WTC11 (cell line): Measurements from ENCODE around the gene GNL2. TPM values are rescaled to one million over a fixed set of nuclear protein-coding genes. Genes with fewer than 3 reads are reported as not detected.
"Not testable (repeated sequence)": the region's sequence is repeated elsewhere in the genome, so short reads cannot be mapped to it uniquely, and the experiment has no call there.

Source experiments
- ATAC-seq: fragments of 200-7000 bp; cut with Tn5 transposase; 2 replicates; pipeline ENCODE4 v1.10.0; 2021; ENCODE audit warnings: mild to moderate bottlenecking, moderate library complexity
- CTCF ChIA-PET: fragments of 300-600 bp; sonication (Branson Sonifier 250); formaldehyde crosslinking; loops from one replicate; lab custom pipeline; 2021; ENCODE audit warnings: antibody characterized with exemption; lab: Charles Lee
- POLR2A ChIA-PET: fragments of 350-600 bp; sonication (Branson Sonifier 250); formaldehyde crosslinking; loops from one replicate; lab custom pipeline; 2021; ENCODE audit warnings: antibody characterized with exemption; lab: Charles Lee
- DNase-seq: peaks from one replicate; pipeline ENCODE4 v3.0.0; 2021; ENCODE audit warnings: low spot score
- H3K27ac Mint-ChIP-seq: 2 replicates; pipeline ENCODE4 v1.8.0; 2021; ENCODE audit warnings: mixed read lengths
- H3K27me3 Mint-ChIP-seq: 2 replicates; pipeline ENCODE4 v1.8.0; 2021; ENCODE audit warnings: low read depth, mild to moderate bottlenecking, moderate library complexity, mixed read lengths
- H3K36me3 Mint-ChIP-seq: 2 replicates; pipeline ENCODE4 v1.8.0; 2021; ENCODE audit warnings: mixed read lengths
- H3K4me1 Mint-ChIP-seq: 2 replicates; pipeline ENCODE4 v1.8.0; 2022; ENCODE audit warnings: mixed read lengths
- H3K4me3 Mint-ChIP-seq: 2 replicates; pipeline ENCODE4 v1.8.0; 2021; ENCODE audit warnings: mild to moderate bottlenecking, moderate library complexity, mixed read lengths
- H3K9me3 Mint-ChIP-seq: 2 replicates; pipeline ENCODE4 v1.8.0; 2021; ENCODE audit warnings: mixed read lengths
- EMX1 ChIP-seq: fragments of 250-450 bp; sonication (Bioruptor Pico); IDR thresholded peaks from 2 replicates; pipeline ENCODE4 v1.8.0; 2021; ENCODE audit warnings: mild to moderate bottlenecking
- JAZF1 ChIP-seq: fragments of 250-450 bp; sonication (Bioruptor Pico); IDR thresholded peaks from 2 replicates; pipeline ENCODE4 v1.9.0; 2021; ENCODE audit warnings: moderate library complexity, mild to moderate bottlenecking, inconsistent platforms
- NFYB ChIP-seq: sonication (generic); formaldehyde crosslinking; conservative IDR thresholded peaks from 2 replicates; pipeline ENCODE4 v1.8.0; 2022; ENCODE audit warnings: low read depth, missing genetic modification reagents
- NR2C2 ChIP-seq: sonication (generic); formaldehyde crosslinking; IDR thresholded peaks from 2 replicates; pipeline ENCODE4 v1.8.0; 2022; ENCODE audit warnings: mild to moderate bottlenecking, missing genetic modification reagents
- SP1 ChIP-seq: sonication (generic); formaldehyde crosslinking; conservative IDR thresholded peaks from 2 replicates; pipeline ENCODE4 v1.8.1; 2022; ENCODE audit warnings: missing genetic modification reagents
- TEAD1 ChIP-seq: sonication (generic); formaldehyde crosslinking; IDR thresholded peaks from 2 replicates; pipeline ENCODE4 v1.8.0; 2022; ENCODE audit warnings: mild to moderate bottlenecking, missing genetic modification reagents
- ZNF121 ChIP-seq: sonication (generic); formaldehyde crosslinking; IDR thresholded peaks from 2 replicates; pipeline ENCODE4 v1.8.0; 2023; ENCODE audit warnings: missing genetic modification reagents
- total RNA-seq: library from RNA; stranded (reverse); gene quantifications from 3 replicates; pipeline ENCODE4 v1.2.3, GENCODE V29; 2021
- TF ChIP-seq, protein P1 (sequence below): sonication (generic); formaldehyde crosslinking; IDR thresholded peaks from 2 replicates; pipeline ENCODE4 v1.8.1; 2023; ENCODE audit warnings: mild to moderate bottlenecking, missing genetic modification reagents, borderline replicate concordance
- TF ChIP-seq, protein P2 (sequence below): sonication (generic); formaldehyde crosslinking; IDR thresholded peaks from 2 replicates; pipeline ENCODE4 v1.8.0; 2022; ENCODE audit warnings: mild to moderate bottlenecking, missing genetic modification reagents
- TF ChIP-seq, protein P3 (sequence below): sonication (generic); formaldehyde crosslinking; IDR thresholded peaks from 2 replicates; pipeline ENCODE4 v1.8.1; 2023; ENCODE audit warnings: mild to moderate bottlenecking, moderate library complexity, missing genetic modification reagents
- TF ChIP-seq, protein P4 (sequence below): sonication (generic); formaldehyde crosslinking; IDR thresholded peaks from 2 replicates; pipeline ENCODE4 v1.8.1; 2022; ENCODE audit warnings: low read depth, missing genetic modification reagents, borderline replicate concordance
- TF ChIP-seq, protein P5 (sequence below): sonication (generic); formaldehyde crosslinking; IDR thresholded peaks from 2 replicates; pipeline ENCODE4 v1.8.1; 2022; ENCODE audit warnings: low read depth, mild to moderate bottlenecking, moderate library complexity, missing genetic modification reagents, borderline replicate concordance

Gene GNL2
- total RNA-seq, 1 experiment from 2014 or later: 92.8 TPM

DNA sequence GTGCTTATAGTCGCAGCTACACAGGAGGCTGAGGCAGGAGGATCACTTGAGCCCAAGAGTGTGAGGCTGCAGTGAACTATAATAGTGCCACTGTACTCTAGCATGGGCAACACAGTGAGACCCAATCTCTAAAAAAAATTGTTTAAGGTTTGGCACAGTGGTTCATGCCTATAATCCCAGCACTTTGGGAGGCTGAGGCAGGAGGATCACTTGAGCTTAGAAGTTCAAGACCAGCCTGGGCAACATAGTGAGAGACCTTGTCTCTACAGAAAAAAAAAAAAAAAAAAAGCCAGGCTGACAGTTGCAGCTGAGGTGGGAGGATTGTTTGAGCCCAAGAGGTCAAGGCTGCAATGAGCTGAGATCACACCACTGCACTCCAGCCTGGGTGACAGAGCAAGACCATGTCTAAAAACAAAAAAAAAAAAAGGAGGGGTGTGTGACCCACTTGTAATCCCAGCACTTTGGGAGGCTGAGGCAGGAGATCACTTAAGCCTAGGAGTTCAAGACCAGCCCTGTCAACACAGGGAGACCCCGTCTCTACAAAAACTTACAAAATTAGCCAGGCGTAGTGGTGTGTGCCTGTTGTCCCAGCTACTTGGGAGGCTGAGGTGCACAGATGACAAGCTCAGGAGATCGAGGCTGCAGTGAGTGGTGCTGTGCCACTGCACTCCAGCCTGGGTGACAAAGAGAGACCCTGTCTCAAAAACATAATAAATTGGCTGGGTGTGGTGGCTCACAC lies 63.1 kb downstream of the GNL2 start:
- peaks cover 25% of the 10 kb centered on the region for H3K36me3 Mint-ChIP-seq
- H3K4me1 Mint-ChIP-seq, H3K9me3 Mint-ChIP-seq, POLR2A ChIA-PET, H3K27me3 Mint-ChIP-seq, ATAC-seq, H3K4me3 Mint-ChIP-seq, H3K27ac Mint-ChIP-seq, DNase-seq: not testable (repeated sequence)
- TF ChIP-seq ZNF121 (CRISPR knock-in tag): 0 out of 2 replicates have a peak, but pooled peaks have one; percentile 4
- CTCF ChIA-PET: interaction anchor here (0.7 kb wide), 1 partner anchor 46 kb away, joined by 3 read pairs; no protein-coding TSS in a partner anchor

DNA sequence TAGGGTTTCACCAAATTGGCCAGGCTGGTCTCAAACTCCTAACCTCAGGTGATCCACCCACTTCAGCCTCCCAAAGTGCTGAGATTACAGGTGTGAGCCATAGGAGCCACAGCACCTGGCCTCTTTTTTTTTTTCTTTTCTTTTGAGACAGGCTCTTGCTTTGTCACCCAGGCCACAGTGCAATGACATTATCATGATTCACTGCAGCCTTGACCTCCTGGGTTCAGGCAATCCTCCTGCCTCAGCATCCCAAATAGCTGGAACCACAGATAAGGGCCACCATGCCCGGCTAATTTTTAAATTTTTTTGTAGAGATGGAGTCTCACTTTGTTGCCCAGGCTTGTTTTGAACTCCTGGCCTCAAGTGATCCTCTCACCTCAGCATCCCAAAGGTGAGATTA lies 65.8 kb downstream of the GNL2 start:
- H3K27me3 Mint-ChIP-seq, H3K9me3 Mint-ChIP-seq, CTCF ChIA-PET, ATAC-seq, DNase-seq, H3K4me1 Mint-ChIP-seq, H3K4me3 Mint-ChIP-seq, POLR2A ChIA-PET, H3K36me3 Mint-ChIP-seq, H3K27ac Mint-ChIP-seq: not testable (repeated sequence)

DNA sequence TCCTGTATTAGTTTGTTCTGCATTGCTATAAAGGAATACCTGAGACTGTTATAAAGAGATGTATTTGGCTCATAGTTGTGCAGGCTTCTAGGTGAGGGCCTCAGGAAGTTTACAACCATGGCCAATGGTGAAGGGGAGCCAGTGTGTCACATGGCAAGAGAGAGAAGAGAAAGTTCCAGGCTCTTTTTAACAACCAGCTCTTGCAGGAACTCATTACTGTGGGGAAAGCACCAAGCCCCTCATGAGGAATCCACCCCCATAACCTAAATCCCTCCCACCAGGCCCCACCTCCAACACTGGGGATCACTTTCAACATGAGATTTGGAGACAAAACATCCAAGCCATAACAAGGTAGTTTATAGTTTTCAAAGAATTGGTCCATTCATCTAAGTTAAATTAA lies 76.1 kb downstream of the GNL2 start:
- H3K27me3 Mint-ChIP-seq: 0 out of 2 replicates have a peak, but pooled peaks cover 6% of the 10 kb centered on the region
- peaks cover 22% of the 10 kb centered on the region for H3K4me1 Mint-ChIP-seq
- H3K9me3 Mint-ChIP-seq: peaks cover 15% of the 10 kb centered on the region
- ChIA-PET POLR2A (no interaction called here), CTCF (no interaction called here)
- H3K4me3 Mint-ChIP-seq: no peak overlapping the region
- no peak for DNase-seq
- no peak for TF ChIP-seq TEAD1 (CRISPR knock-in tag)
- TF ChIP-seq, protein P1, sequence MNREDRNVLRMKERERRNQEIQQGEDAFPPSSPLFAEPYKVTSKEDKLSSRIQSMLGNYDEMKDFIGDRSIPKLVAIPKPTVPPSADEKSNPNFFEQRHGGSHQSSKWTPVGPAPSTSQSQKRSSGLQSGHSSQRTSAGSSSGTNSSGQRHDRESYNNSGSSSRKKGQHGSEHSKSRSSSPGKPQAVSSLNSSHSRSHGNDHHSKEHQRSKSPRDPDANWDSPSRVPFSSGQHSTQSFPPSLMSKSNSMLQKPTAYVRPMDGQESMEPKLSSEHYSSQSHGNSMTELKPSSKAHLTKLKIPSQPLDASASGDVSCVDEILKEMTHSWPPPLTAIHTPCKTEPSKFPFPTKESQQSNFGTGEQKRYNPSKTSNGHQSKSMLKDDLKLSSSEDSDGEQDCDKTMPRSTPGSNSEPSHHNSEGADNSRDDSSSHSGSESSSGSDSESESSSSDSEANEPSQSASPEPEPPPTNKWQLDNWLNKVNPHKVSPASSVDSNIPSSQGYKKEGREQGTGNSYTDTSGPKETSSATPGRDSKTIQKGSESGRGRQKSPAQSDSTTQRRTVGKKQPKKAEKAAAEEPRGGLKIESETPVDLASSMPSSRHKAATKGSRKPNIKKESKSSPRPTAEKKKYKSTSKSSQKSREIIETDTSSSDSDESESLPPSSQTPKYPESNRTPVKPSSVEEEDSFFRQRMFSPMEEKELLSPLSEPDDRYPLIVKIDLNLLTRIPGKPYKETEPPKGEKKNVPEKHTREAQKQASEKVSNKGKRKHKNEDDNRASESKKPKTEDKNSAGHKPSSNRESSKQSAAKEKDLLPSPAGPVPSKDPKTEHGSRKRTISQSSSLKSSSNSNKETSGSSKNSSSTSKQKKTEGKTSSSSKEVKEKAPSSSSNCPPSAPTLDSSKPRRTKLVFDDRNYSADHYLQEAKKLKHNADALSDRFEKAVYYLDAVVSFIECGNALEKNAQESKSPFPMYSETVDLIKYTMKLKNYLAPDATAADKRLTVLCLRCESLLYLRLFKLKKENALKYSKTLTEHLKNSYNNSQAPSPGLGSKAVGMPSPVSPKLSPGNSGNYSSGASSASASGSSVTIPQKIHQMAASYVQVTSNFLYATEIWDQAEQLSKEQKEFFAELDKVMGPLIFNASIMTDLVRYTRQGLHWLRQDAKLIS (CRISPR knock-in tag): no peak
- no peak for TF ChIP-seq JAZF1 (CRISPR knock-in tag)
- no peak for TF ChIP-seq ZNF121 (CRISPR knock-in tag)
- no peak for TF ChIP-seq EMX1 (CRISPR knock-in tag)
- TF ChIP-seq, protein P2, sequence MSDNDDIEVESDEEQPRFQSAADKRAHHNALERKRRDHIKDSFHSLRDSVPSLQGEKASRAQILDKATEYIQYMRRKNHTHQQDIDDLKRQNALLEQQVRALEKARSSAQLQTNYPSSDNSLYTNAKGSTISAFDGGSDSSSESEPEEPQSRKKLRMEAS: no peak
- ATAC-seq: no peak
- H3K36me3 Mint-ChIP-seq: peaks cover 3% of the 10 kb centered on the region; the same call in 1 of the 2 replicates
- no peak overlapping the region for H3K27ac Mint-ChIP-seq

DNA sequence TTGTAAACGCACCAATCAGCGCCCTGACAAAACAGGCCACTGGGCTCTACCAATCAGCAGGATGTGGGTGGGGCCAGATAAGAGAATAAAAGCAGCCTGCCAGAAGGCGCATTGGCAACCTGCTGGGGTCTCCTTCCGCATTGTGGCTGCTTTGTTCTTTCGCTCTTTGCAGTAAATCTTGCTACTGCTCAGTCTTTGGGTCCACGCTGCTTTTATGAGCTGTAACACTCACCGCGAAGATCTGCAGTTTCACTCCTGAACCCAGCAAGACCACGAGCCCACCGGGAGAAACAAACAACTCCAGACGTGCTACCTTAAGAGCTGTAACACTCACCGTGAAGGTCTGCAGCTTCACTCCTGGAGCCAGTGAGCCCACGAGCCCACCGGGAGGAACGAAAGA lies 76.8 kb downstream of the GNL2 start:
- peaks cover 22% of the 10 kb centered on the region for H3K4me1 Mint-ChIP-seq
- H3K27me3 Mint-ChIP-seq, DNase-seq, H3K4me3 Mint-ChIP-seq, CTCF ChIA-PET: not testable (repeated sequence)
- TF ChIP-seq NFYB (CRISPR knock-in tag): peak; percentile 57
- TF ChIP-seq, all 79 proteins: peak for 1; not testable (repeated sequence) for 78
- peaks cover 15% of the 10 kb centered on the region for H3K9me3 Mint-ChIP-seq
- H3K36me3 Mint-ChIP-seq, H3K27ac Mint-ChIP-seq, POLR2A ChIA-PET, ATAC-seq: not testable (repeated sequence)

DNA sequence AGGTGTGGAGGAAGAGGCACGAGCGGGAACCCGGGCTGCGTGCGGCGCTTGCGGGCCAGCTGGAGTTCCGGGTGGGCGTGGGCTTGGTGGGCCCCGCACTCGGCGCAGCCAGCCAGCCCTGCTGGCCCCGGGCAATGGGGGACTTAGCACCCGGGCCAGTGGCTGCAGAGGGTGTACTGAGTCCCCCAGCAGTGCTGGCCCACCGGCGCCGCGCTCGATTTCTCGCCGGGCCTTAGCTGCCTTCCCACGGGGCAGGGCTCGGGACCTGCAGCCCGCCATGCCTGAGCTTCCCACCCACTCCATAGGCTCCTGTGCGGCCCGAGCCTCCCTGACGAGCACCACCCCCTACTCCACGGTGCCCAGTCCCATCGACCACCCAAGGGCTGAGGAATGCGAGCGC lies 77.5 kb downstream of the GNL2 start:
- H3K4me3 Mint-ChIP-seq, DNase-seq, ATAC-seq, H3K27me3 Mint-ChIP-seq, CTCF ChIA-PET, H3K36me3 Mint-ChIP-seq, POLR2A ChIA-PET, H3K27ac Mint-ChIP-seq: not testable (repeated sequence)
- Mint-ChIP-seq H3K4me1 (peaks cover 26% of the 10 kb centered on the region), H3K9me3 (peaks cover 15% of the 10 kb centered on the region)

DNA sequence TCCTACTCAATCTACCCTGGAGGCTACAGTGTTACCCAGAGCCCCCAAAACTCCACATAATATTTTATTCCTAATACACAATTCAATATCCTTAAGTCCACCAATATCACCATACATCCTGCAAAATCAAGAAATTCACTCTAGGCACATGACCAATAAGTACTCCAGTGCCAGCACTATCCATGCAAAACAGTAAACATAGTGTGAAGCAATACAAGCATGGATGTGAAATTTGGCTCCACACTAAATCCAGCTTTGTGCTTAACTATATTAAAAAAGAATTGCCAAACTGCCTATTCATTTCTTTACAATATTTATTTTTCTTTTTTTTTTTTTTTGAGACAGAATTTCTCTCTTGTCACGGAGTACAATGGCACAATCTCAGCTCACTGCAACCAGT lies 78.2 kb downstream of the GNL2 start:
- Mint-ChIP-seq H3K4me3 (no peak overlapping the region), H3K27me3 (0 out of 2 replicates have a peak, but pooled peaks cover 6% of the 10 kb centered on the region), H3K27ac (no peak overlapping the region), H3K36me3 (peaks cover 3% of the 10 kb centered on the region; the same call in 1 of the 2 replicates), H3K9me3 (peaks cover 11% of the 10 kb centered on the region), H3K4me1 (peaks cover 27% of the 10 kb centered on the region)
- DNase-seq: no peak
- no peak for ATAC-seq
- CTCF ChIA-PET: no interaction called here
- POLR2A ChIA-PET: no interaction called here
- TF ChIP-seq, protein P3, sequence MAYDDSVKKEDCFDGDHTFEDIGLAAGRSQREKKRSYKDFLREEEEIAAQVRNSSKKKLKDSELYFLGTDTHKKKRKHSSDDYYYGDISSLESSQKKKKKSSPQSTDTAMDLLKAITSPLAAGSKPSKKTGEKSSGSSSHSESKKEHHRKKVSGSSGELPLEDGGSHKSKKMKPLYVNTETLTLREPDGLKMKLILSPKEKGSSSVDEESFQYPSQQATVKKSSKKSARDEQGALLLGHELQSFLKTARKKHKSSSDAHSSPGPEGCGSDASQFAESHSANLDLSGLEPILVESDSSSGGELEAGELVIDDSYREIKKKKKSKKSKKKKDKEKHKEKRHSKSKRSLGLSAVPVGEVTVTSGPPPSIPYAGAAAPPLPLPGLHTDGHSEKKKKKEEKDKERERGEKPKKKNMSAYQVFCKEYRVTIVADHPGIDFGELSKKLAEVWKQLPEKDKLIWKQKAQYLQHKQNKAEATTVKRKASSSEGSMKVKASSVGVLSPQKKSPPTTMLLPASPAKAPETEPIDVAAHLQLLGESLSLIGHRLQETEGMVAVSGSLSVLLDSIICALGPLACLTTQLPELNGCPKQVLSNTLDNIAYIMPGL (CRISPR knock-in tag): no peak
- TF ChIP-seq, protein P4, sequence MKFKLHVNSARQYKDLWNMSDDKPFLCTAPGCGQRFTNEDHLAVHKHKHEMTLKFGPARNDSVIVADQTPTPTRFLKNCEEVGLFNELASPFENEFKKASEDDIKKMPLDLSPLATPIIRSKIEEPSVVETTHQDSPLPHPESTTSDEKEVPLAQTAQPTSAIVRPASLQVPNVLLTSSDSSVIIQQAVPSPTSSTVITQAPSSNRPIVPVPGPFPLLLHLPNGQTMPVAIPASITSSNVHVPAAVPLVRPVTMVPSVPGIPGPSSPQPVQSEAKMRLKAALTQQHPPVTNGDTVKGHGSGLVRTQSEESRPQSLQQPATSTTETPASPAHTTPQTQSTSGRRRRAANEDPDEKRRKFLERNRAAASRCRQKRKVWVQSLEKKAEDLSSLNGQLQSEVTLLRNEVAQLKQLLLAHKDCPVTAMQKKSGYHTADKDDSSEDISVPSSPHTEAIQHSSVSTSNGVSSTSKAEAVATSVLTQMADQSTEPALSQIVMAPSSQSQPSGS (CRISPR knock-in tag): no peak
- TF ChIP-seq SP1 (CRISPR knock-in tag) (no peak), NR2C2 (CRISPR knock-in tag) (no peak)
- TF ChIP-seq, protein P5, sequence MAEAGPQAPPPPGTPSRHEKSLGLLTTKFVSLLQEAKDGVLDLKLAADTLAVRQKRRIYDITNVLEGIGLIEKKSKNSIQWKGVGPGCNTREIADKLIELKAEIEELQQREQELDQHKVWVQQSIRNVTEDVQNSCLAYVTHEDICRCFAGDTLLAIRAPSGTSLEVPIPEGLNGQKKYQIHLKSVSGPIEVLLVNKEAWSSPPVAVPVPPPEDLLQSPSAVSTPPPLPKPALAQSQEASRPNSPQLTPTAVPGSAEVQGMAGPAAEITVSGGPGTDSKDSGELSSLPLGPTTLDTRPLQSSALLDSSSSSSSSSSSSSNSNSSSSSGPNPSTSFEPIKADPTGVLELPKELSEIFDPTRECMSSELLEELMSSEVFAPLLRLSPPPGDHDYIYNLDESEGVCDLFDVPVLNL (CRISPR knock-in tag): no peak
